GM10266 (cell line): Measurements from ENCODE around the gene MAML3.

Experiments
- DNase-seq: peaks from one replicate; pipeline ENCODE4 v3.0.0; 2012; ENCODE audit errors: extremely low spot score
- CTCF ChIP-seq: IDR thresholded peaks from 2 replicates; pipeline ENCODE4 v1.5.1; 2012; ENCODE audit warnings: mild to moderate bottlenecking, low read depth; ENCODE audit not compliant: control insufficient read depth, insufficient read depth; ENCODE audit errors: missing control alignments

The MAML3 gene

GRCh38 chr4:139988863-139989765, 164.9 kb downstream of the MAML3 start:
- DNase-seq = no peak
- no peak for TF ChIP-seq CTCF

- DNase-seq = no peak
- no peak for TF ChIP-seq CTCF
These were observed 166.5 kb downstream of the MAML3 start for GRCh38 chr4:139987502-139987850.

- no peak for TF ChIP-seq CTCF
- DNase-seq = no peak
These were observed 167.1 kb downstream of the MAML3 start for GRCh38 chr4:139986689-139987501.

- no peak for DNase-seq
- TF ChIP-seq CTCF = no peak
These were observed 167.9 kb downstream of the MAML3 start for GRCh38 chr4:139986106-139986505.

- DNase-seq = no peak
- TF ChIP-seq CTCF = no peak
These were observed 168.6 kb downstream of the MAML3 start for GRCh38 chr4:139985401-139985800.

GRCh38 chr4:139984471-139984870, 169.5 kb downstream of the MAML3 start:
- no peak for TF ChIP-seq CTCF
- no peak for DNase-seq

GRCh38 chr4:139978692-139979091, 175.3 kb downstream of the MAML3 start:
- DNase-seq = peak; percentile 42
- no peak for TF ChIP-seq CTCF
